NOMO-1 treated with DMSO at 0.1 percent for 48 hours (cell line): Measurements from ENCODE around the gene HOXC13.

Experiments used
- DNase-seq: peaks from one replicate; lab custom pipeline; 2025; ENCODE audit not compliant: unreplicated experiment; lab: John Stamatoyannopoulos, UW

Gene HOXC13

DNA sequence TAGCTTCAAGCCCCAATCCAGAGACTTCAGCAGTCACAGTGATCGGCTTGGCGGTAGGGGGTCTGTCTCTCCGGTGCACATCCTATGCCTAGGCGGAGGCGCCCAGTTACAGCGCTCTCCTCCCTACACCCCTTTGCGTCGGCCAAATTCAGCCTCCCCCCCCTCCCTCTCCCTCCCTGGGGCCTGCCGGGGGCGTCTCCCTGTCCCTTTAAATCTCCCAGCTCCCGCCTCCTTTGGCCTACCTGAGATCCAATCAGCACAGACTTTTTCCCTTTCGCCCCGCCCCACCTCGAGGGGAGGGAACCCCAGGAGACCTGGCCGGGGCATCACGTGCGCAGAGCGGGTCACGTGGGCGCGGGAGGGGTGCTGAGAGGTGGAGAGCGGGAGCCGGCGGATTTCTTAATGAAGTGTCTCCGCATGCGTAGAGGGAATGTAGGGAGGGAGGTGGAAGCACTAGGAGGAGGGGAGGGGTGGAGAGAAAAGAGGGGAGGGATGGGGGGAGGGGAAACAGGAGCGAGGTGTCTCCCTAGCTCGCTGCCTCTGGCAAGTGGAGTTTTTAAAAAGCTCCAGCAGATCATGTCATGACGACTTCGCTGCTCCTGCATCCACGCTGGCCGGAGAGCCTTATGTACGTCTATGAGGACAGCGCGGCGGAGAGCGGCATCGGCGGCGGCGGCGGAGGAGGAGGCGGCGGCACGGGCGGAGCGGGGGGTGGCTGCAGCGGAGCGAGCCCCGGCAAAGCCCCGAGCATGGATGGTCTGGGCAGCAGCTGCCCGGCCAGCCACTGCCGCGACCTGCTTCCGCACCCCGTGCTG lies at the start of gene HOXC13:
HOXC13 (plus strand) TSS at position 506 of the 815 bp plus-strand sequence; CDS start at position 582, 76 bp downstream.
- DNase-seq: no peak

DNA sequence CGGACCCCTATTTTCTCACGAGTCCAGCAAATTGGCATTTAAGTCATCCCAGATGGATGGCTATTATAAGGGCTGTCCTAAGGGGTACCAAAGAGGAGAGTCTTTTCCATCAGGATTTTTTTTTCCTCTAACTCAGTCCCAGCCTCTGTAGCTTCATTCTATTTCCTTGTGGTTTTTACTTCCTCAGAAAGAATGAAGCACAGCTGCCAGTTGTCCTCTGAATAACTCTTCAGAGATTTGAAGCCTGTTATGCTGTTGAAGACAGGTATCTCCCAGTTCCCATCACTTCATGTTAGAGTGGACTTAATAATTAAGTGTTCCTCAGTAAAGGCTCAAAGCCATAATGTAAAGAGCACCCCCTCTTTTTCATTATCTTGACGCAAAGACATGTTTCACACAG lies 48.5 kb upstream of the HOXC13 start:
- no peak for DNase-seq

- DNase-seq: no peak
Observed at GRCh38 chr12:53892762-53893395, 45.8 kb upstream of the HOXC13 start.

DNA sequence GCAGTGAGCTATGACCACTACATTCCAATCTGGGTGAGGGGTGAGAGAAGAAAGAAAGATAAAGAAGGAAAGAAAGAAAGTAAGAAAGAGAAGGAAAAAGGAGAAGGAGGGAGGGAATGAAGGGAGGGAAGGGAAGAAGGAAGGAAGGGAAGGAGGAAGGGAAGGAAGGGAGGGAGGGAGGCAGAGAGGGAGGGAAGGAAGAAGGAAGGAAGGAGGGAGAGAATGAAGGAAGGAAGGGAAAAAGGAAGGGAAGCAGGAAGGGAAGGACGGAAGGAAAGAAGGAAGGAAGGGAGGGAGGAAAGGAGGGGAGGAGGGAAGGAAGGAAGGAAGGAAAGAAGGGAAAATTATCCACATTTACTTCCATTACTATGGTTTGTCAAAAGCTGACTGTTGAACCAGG lies 39.4 kb upstream of the HOXC13 start:
- DNase-seq: no peak

- DNase-seq: no peak
Observed at GRCh38 chr12:53907103-53907502, 31.5 kb upstream of the HOXC13 start.

DNA sequence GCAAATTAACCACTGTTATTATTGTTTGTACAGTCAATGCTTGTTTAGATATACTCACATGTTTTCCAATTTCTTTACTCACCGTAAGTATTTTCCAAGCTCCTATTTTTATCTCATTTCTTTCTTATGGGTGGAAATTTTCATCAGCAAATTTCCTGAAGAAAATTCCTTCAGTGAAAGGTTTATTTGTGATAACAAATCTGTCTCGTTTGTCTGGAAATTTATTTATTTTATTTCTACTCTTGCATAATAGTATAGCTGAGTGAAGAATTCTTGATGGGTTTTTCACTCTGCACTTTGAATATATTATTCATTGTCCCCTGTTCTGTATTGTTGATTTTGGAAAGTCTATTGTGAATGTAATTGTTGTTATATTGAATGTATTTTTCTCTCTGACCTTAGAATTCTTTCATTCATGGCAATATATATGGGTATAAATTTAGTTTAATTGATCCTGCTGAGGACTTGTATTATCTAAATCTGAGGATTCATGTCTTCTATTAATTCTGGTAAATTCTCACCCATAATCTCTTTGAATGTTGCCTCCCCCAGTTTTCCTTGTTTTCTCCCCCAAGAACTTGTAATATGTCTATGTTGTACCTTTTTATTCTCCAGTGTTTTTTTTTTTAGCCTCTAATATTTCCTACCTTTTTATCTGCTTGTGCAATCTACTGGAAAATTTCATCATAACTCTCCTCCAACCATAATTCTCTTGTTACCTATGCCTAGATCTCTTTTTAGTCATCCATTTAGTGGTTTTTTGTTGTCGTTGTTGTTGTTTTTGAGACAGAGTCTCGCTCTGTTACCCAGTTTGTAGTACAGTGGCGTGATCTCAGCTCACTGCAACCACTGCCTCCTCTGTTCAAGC lies 21.6 kb upstream of the HOXC13 start:
- DNase-seq: no peak

- no peak for DNase-seq
Observed at GRCh38 chr12:53924521-53925405, 13.9 kb upstream of the HOXC13 start.

GRCh38 chr12:53927220-53928029 lies 11.2 kb upstream of the HOXC13 start:
- no peak for DNase-seq

GRCh38 chr12:53928054-53928835 lies 10.4 kb upstream of the HOXC13 start:
- DNase-seq: no peak

DNA sequence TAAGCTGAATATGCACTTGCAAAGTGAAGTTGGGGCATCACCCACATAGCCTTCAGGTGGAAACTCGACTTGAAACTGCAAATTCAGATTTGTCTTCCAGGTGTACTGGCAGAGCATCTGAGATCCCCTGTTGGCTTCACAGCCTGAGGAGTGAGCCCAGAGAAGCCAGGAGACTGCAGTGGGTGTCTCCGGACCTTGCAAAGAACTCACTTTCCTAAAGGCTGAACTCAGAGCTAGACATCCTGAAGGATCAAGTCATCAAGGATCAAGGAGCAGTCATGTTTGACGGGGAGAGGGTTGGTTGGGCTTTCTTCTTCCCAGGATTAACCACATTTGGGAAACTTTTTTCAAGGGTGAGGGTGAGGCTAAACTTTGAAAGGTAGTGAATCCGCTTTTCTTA lies 9.1 kb upstream of the HOXC13 start:
- DNase-seq: no peak

DNA sequence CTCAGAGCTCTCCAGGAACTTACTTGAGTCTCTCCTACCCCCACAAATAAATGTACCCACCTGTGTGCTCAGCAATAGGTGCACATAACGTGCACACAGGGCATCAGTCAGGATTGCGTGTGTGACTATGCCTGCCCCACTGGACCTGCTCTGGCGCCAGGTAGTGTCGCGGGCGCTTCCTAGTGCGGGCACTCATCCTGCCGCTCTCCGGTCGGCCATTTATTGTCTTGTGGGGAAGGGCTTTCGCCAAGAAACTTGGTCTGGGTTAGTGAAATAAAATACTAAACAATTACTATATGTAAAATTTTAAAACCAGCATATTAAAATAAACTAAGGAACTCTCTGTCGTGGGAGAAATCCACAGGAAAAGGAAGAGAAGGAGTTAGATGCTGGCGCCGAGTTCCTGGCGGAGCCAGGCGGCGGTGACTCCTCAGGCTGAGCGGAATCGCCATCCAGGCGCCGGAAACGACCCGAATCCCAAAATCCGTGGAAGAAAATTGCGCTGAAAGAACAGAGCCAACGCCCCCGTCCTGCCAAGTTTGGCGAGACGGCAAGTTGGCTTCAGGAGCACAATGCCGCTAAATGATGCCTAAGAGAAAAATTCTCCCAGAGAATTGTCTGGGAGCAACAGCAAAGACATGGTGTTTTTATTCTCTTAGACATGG lies 7.9 kb upstream of the HOXC13 start:
- no peak for DNase-seq

- DNase-seq: no peak
Observed at GRCh38 chr12:53931844-53932581, 6.6 kb upstream of the HOXC13 start.

GRCh38 chr12:53932915-53933314 lies 5.7 kb upstream of the HOXC13 start:
- DNase-seq: no peak

GRCh38 chr12:53935383-53936341 lies 3.0 kb upstream of the HOXC13 start:
- DNase-seq: no peak

DNA sequence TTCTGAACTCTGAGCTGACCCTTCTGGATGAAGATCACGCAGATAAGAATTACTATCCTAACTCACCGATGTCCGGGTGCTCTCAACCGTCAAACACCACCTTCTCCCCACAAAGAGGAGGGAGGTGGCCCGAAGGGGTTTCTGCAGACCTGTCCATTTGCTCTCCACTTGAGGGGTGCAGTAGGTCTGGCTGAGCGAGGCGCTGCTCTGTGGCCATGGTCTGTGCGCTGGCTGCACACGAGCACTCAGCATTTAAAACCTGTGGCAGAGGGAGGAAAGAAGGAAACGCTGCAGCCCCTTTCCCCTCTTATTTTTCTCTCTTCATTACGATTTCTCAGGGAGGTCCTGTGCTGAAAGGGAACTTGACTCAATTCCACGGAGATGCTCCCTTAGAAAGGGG lies 1.5 kb upstream of the HOXC13 start:
- DNase-seq: no peak

GRCh38 chr12:53937596-53938325 lies 870 bp upstream of the HOXC13 start:
- no peak for DNase-seq
